Measurements from ENCODE around the gene CCNY. TPM values are rescaled to one million over a fixed set of nuclear protein-coding genes. Genes with fewer than 3 reads are reported as not detected.
"Not testable (repeated sequence)": the region's sequence is repeated elsewhere in the genome, so short reads cannot be mapped to it uniquely, and the experiment has no call there.

CCNY gene
- total RNA-seq, 1 experiment from 2014 or later: 30.9 TPM

GRCh38 chr10:35506741-35507140, 170.4 kb downstream of the CCNY start:
- no peak for DNase-seq (ENCODE audit: extremely low read depth, low read depth)

- no peak for DNase-seq (ENCODE audit: extremely low read depth, low read depth)
These were observed 171.3 kb downstream of the CCNY start for GRCh38 chr10:35507519-35508109.

DNA sequence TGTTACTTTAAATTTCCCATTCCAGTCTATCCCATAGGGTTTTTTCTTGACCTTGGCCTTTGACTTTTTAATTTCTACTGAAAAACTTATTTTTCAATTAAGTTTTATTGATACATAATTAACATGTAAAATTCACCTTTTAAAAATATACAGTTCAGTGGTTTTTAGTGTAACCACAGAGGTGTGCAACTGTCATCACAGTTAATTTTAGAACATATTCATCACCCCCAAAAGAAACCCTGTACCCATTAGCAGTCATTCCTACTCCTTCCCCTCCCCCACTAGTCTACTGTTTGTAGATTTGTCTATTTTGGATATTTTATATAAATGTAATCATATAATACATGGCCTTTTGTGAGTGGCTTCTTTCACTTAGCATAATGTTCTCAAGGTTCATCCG, 172.3 kb downstream of the CCNY start:
- no peak for DNase-seq (ENCODE audit: extremely low read depth, low read depth)

DNA sequence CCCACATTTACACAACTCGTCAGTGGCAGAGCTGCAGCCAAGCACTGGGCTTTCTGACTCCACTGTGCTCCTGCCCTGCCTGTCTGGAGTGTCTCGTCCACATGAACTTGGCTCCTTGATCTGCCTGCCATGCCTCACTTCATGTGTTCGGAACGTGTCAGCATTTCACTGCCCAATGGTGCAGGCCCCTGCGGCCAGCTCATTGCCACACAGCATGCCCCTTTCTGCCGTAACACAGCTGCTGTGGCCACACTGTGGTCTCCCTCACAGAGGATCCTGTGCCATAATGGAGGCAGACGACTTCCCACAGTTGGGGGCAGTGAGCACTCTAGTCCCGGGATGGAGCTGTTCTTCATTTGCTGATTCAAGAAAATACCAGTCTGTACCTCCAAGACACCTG, 174.6 kb downstream of the CCNY start:
- no peak for DNase-seq (ENCODE audit: extremely low read depth, low read depth)

- no peak for DNase-seq (ENCODE audit: extremely low read depth, low read depth)
These were observed 175.3 kb downstream of the CCNY start for GRCh38 chr10:35511647-35512046.

- DNase-seq (ENCODE audit: extremely low read depth, low read depth): no peak
These were observed 179.9 kb downstream of the CCNY start for GRCh38 chr10:35516102-35516670.

DNA sequence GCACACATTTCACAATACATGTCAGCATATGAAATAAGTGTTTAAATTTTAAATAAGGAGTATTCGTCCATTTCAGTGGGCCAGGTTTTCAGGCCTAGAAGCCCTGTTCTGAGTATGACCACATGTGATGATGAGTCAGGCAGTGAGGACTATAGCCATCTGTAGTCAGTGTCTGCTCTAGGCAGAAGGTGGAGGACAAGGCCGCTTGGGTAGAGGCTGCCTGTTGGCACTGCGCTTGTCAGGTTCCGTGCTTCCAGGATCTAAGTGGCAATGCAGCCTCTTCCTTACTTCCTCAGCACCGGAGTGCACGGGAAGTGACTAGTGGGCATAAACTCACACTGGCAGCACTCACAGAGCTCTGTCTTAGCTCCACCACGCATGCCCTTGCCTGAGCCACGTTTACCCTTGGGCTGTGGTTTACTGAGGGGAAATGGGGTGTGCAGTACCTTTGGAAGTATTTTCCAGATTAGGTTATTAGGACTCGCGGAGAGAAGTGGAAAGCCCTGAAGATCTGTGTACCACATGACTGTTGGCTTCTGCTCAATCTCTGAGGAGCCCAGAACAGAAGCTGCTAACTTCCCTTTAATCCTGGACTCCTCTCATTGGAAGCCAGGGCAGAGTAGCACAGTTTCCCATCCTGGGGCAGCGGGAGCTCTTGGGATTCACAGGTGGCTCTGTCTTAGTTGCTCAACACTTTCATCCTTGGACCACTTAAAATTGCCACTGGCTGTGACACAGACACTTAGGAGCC, 181.3 kb downstream of the CCNY start:
- no peak for DNase-seq (ENCODE audit: extremely low read depth, low read depth)

DNA sequence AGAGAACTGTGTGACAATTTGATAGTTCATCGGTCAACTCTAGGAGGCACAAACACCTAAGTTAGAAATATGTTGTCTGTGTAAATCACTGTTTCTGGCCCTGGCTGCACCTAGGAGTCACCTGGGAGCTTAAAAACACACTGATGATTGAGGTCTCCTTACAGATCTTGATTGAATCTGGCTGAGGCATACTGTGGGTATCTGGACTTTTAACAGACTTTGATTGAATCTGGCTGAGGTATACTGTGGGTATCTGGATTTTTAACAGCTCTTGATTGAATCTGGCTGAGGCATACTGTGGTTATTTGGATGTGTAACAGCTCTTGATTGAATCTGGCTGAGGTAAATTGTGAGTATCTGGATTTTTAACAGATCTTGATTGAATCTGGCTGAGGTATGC, 181.9 kb downstream of the CCNY start:
- DNase-seq (ENCODE audit: extremely low read depth, low read depth): not testable (repeated sequence)

- no peak for DNase-seq (ENCODE audit: extremely low read depth, low read depth)
These were observed 184.7 kb downstream of the CCNY start for GRCh38 chr10:35520996-35521395.

DNA sequence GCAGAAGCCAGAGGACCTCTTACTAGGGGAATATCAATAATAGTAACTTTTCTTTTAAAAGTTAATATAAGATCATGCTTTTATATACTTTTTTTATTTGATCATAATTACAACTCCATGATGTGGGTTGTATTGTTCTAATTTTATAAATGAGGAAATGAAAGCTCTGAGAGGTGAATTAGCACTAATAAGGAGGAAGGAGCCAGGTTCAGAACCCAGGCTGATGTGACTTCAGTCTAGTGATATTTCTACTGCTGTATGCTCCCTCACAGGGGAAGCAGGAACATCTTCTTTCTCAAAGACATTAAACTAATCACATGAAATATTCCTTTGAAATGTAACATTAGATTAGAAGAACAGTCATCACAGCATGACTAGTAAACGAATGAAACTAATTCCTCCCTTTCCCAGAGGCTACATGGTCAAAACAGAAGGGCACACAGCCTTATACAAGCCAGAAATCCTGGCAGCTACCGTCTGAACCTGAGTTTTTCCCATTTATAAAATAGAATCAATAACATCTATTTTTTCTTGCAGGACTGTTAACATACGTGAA, 187.4 kb downstream of the CCNY start:
- DNase-seq (ENCODE audit: extremely low read depth, low read depth): no peak

DNA sequence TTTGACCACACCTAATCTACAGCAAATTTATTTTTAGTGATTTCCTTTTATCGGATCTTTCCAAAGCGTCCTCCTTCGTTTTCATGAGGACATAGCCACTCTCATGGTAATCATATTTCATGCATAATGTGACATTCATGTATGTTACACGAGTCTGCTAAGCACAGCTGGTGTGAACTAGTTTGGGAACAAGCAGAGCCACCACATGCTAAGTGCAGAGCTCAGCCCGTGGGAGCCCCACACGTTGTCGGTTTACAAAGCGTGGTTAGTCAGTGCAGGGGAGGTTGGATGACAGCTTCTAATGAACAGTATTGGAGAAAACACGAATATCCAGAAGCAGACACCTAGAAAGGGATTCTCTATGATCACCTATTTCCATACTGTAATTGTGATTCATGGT, 190.4 kb downstream of the CCNY start:
- DNase-seq (ENCODE audit: extremely low read depth, low read depth): no peak

GRCh38 chr10:35532141-35532540, 195.8 kb downstream of the CCNY start:
- no peak for DNase-seq (ENCODE audit: extremely low read depth, low read depth)

GRCh38 chr10:35533565-35533964, 197.3 kb downstream of the CCNY start:
- DNase-seq (ENCODE audit: extremely low read depth, low read depth): no peak

GRCh38 chr10:35535136-35535535, 198.8 kb downstream of the CCNY start:
- DNase-seq (ENCODE audit: extremely low read depth, low read depth): no peak

- no peak for DNase-seq (ENCODE audit: extremely low read depth, low read depth)
These were observed 200.5 kb downstream of the CCNY start for GRCh38 chr10:35536789-35537188.

GRCh38 chr10:35537925-35538324, 201.6 kb downstream of the CCNY start:
- DNase-seq (ENCODE audit: extremely low read depth, low read depth): not testable (repeated sequence)

GRCh38 chr10:35540296-35541164, 204.2 kb downstream of the CCNY start:
- DNase-seq (ENCODE audit: extremely low read depth, low read depth): no peak

DNA sequence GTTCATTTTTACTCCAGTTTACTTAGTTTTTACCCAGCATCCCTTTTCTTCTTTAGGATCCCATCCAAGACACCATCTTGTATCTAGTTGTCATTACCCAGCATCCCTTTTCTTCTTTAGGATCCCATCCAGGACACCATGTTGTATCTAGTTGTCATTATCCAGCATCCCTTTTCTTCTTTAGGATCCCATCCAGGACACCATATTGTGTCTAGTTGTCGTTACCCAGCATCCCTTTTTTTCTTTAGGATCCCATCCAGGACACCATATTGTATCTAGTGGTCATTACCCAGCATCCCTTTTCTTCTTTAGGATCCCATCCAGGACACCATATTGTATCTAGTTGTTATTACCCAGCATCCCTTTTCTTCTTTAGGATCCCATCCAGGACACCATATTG, 205.4 kb downstream of the CCNY start:
- no peak for DNase-seq (ENCODE audit: extremely low read depth, low read depth)

- no peak for DNase-seq (ENCODE audit: extremely low read depth, low read depth)
These were observed 206.0 kb downstream of the CCNY start for GRCh38 chr10:35542303-35542702.

DNA sequence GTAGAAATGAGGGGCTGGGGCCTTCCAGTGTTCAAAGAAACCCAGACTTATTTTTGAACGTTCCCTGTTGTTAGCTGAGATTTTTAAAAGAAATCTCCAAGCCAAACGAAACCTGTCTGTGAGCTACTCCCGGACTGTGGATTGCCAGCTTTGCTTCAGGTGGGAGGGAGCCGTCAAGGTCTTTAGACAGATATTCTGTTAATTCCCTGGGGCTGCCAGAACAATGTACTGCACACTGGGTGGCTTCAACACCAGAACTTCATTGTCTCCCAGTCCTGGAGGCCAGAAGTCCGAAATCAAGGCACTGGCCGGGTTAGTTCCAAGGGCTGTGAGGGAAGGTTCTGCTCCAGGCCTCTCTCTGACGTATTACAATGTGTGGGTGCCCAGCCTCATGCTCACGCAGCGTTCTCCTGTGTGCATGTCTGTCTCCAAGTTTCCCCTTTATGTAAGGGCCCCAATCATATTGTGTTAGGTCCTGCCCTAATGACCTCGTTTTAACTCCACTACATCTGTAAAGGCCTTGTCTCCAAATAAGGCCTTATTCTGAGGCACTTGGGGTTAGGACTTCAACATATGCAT, 208.9 kb downstream of the CCNY start:
- DNase-seq (ENCODE audit: extremely low read depth, low read depth): no peak

Data from NCI-H460 (cell line).